Activated gamma-delta T cell treated with Interleukin-2 at 50 U/mL for 16 hours (primary cell): Measurements from ENCODE around the gene AEN.
"Not testable (repeated sequence)": the region's sequence is repeated elsewhere in the genome, so short reads cannot be mapped to it uniquely, and the experiment has no call there.

Experiments
- DNase-seq: peaks from one replicate; pipeline ENCODE4 v3.0.0-alpha.2; 2020

The AEN gene

GRCh38 chr15:88631464-88632028, 10.4 kb downstream of the AEN start:
- no peak for DNase-seq

- DNase-seq: not testable (repeated sequence)
These were observed 11.7 kb downstream of the AEN start for GRCh38 chr15:88632797-88633196.

GRCh38 chr15:88634449-88634848, 13.3 kb downstream of the AEN start:
- DNase-seq: no peak

GRCh38 chr15:88635318-88635717, 14.2 kb downstream of the AEN start:
- DNase-seq: peak; percentile 41

GRCh38 chr15:88636050-88636449, 14.9 kb downstream of the AEN start:
- peak; percentile 62 for DNase-seq

- no peak for DNase-seq
These were observed 15.5 kb downstream of the AEN start for GRCh38 chr15:88636654-88637053.

- DNase-seq: no peak
These were observed 16.3 kb downstream of the AEN start for GRCh38 chr15:88637436-88637835.

- DNase-seq: no peak
These were observed 16.9 kb downstream of the AEN start for GRCh38 chr15:88637841-88638625.

- DNase-seq: peak; percentile 95
These were observed 17.7 kb downstream of the AEN start, which contains the start of gene ISG20 for GRCh38 chr15:88638626-88639372. TSS of gene ISG20 (plus strand) at chr15:88639016. CDS start at chr15:88639367, 351 bp downstream.

GRCh38 chr15:88641959-88642452, 20.9 kb downstream of the AEN start:
- DNase-seq: no peak

- not testable (repeated sequence) for DNase-seq
These were observed 21.4 kb downstream of the AEN start for GRCh38 chr15:88642514-88642913.

GRCh38 chr15:88644741-88645140, 23.6 kb downstream of the AEN start:
- DNase-seq: no peak

GRCh38 chr15:88645171-88646087, 24.3 kb downstream of the AEN start:
- no peak for DNase-seq

- no peak for DNase-seq
These were observed 24.9 kb downstream of the AEN start for GRCh38 chr15:88646088-88646405.

- DNase-seq: no peak
These were observed 25.8 kb downstream of the AEN start for GRCh38 chr15:88646951-88647350.

GRCh38 chr15:88647351-88648105, 26.4 kb downstream of the AEN start:
- peak; percentile 3 for DNase-seq

GRCh38 chr15:88648357-88649214, 27.4 kb downstream of the AEN start:
- no peak for DNase-seq

GRCh38 chr15:88649286-88649733, 28.2 kb downstream of the AEN start:
- peak; percentile 73 for DNase-seq

- no peak for DNase-seq
These were observed 28.8 kb downstream of the AEN start for GRCh38 chr15:88649753-88650551.

- DNase-seq: no peak
These were observed 29.4 kb downstream of the AEN start for GRCh38 chr15:88650556-88650955.
